OCI-LY7 (cell line): Measurements from ENCODE around the gene POLQ.

Experiments
- CTCF ChIP-seq: fragments of 200-600 bp; sonication (generic); conservative IDR thresholded peaks from 2 replicates; pipeline ENCODE4 v1.5.1; 2014; ENCODE audit warnings: mild to moderate bottlenecking, antibody characterized with exemption, low read length, moderate library complexity, mixed read lengths
- EZH2phosphoT487 ChIP-seq: fragments of 200-600 bp; sonication (generic); IDR thresholded peaks from 2 replicates; pipeline ENCODE4 v1.6.1; 2018; ENCODE audit warnings: low read depth, borderline replicate concordance, mild to moderate bottlenecking, mixed run types, antibody characterized with exemption, low read length, moderate library complexity, mixed read lengths

- TF ChIP-seq CTCF (no peak), EZH2phosphoT487 (no peak)
These were observed 78.7 kb downstream of the POLQ start for GRCh38 chr3:121467085-121467484.
